Measurements from ENCODE around the gene TSHZ2.

GRCh38 chr20:53142225-53143127 is 170.3 kb downstream of the TSHZ2 start:
- TF ChIP-seq CTCF (IDR thresholded peaks at IDR 0.05 in 2 of 3, conservative IDR thresholded peaks at IDR 0.05 in 1 of 3; ENCODE audit: borderline replicate concordance in 1 of 3, insufficient read depth in 1 of 3, low read depth in 2 of 3, low read length in 2 of 3) (no peak), RAD21 (IDR thresholded peaks at IDR 0.05; ENCODE audit: low read depth) (no peak), POLR2A (IDR thresholded peaks at IDR 0.05; ENCODE audit: borderline replicate concordance, extremely low read depth, insufficient read depth, insufficient read length) (no peak), SIN3A (IDR thresholded peaks at IDR 0.05; ENCODE audit: low read depth) (no peak), SP1 (IDR thresholded peaks at IDR 0.05; ENCODE audit: low read depth) (no peak), EZH2 (IDR thresholded peaks at IDR 0.05) (no peak)

Data from HCT116 (cell line).